Progenitor cell of endocrine pancreas (in vitro differentiated cells): ENCODE results near the gene HACD1. TPM values are rescaled to one million over a fixed set of nuclear protein-coding genes. Genes with fewer than 3 reads are reported as not detected.

Experiments used
- DNase-seq: peaks from one replicate; pipeline ENCODE4 v3.0.0; 2021; ENCODE audit warnings: low spot score; ENCODE audit not compliant: unreplicated experiment
- H3K27ac Mint-ChIP-seq: 2 replicates; pipeline ENCODE4 v1.8.0; 2021; ENCODE audit warnings: mild to moderate bottlenecking, moderate library complexity, mixed read lengths
- H3K27me3 Mint-ChIP-seq: 2 replicates; pipeline ENCODE4 v1.8.0; 2021; ENCODE audit warnings: mixed read lengths
- H3K36me3 Mint-ChIP-seq: 2 replicates; pipeline ENCODE4 v1.8.0; 2022; ENCODE audit warnings: mixed read lengths; ENCODE audit not compliant: insufficient read depth
- H3K4me1 Mint-ChIP-seq: 2 replicates; pipeline ENCODE4 v1.8.0; 2021; ENCODE audit warnings: low read depth, mixed read lengths
- H3K4me3 Mint-ChIP-seq: 2 replicates; pipeline ENCODE4 v1.8.0; 2021; ENCODE audit warnings: low read depth, mild to moderate bottlenecking, moderate library complexity, mixed read lengths
- H3K9me3 Mint-ChIP-seq: 2 replicates; pipeline ENCODE4 v1.8.0; 2021; ENCODE audit warnings: low read depth, mixed read lengths
- CTCF ChIP-seq: fragments of 200-600 bp; sonication (generic); IDR thresholded peaks from one replicate; pipeline ENCODE4 v1.5.0; 2021; ENCODE audit warnings: antibody characterized with exemption, mild to moderate bottlenecking; ENCODE audit not compliant: unreplicated experiment
- total RNA-seq: library from RNA; stranded (reverse); gene quantifications from 2 replicates; pipeline ENCODE4 v1.2.1, GENCODE V29; 2021

HACD1 gene
- total RNA-seq, 1 donor from 2014 or later, result 14.3 TPM

- TF ChIP-seq CTCF, result no peak
- H3K36me3 Mint-ChIP-seq, result peaks cover 1% of the 10 kb centered on the region
- peaks cover 5% of the 10 kb centered on the region for H3K4me1 Mint-ChIP-seq
- DNase-seq, result no peak
- no peaks in the 10 kb centered on the region for H3K27me3 Mint-ChIP-seq
- H3K4me3 Mint-ChIP-seq, result no peak overlapping the region
- H3K27ac Mint-ChIP-seq, result no peak overlapping the region
- H3K9me3 Mint-ChIP-seq, result no peaks in the 10 kb centered on the region
These were observed 10.1 kb downstream of the HACD1 start for GRCh38 chr10:17607060-17607459.

- Mint-ChIP-seq H3K27ac (no peak overlapping the region), H3K36me3 (peaks cover 1% of the 10 kb centered on the region), H3K27me3 (no peaks in the 10 kb centered on the region), H3K4me3 (no peak overlapping the region), H3K4me1 (peaks cover 5% of the 10 kb centered on the region), H3K9me3 (no peaks in the 10 kb centered on the region)
- no peak for TF ChIP-seq CTCF
- no peak for DNase-seq
These were observed 10.6 kb downstream of the HACD1 start for GRCh38 chr10:17606547-17607040.

- DNase-seq, result no peak
- no peak for TF ChIP-seq CTCF
- no peak overlapping the region for H3K4me3 Mint-ChIP-seq
- peaks cover 5% of the 10 kb centered on the region for H3K4me1 Mint-ChIP-seq
- H3K9me3 Mint-ChIP-seq, result no peaks in the 10 kb centered on the region
- H3K36me3 Mint-ChIP-seq, result peaks cover 1% of the 10 kb centered on the region
- no peak overlapping the region for H3K27ac Mint-ChIP-seq
- H3K27me3 Mint-ChIP-seq, result no peaks in the 10 kb centered on the region
These were observed 11.2 kb downstream of the HACD1 start for GRCh38 chr10:17605936-17606335.

GRCh38 chr10:17599089-17599488, 18.1 kb downstream of the HACD1 start:
- no peaks in the 10 kb centered on the region for H3K9me3 Mint-ChIP-seq
- H3K27ac Mint-ChIP-seq, result no peak overlapping the region
- DNase-seq, result no peak
- no peaks in the 10 kb centered on the region for H3K27me3 Mint-ChIP-seq
- peaks cover 2% of the 10 kb centered on the region for H3K36me3 Mint-ChIP-seq
- TF ChIP-seq CTCF, result peak; percentile 44
- no peak overlapping the region for H3K4me3 Mint-ChIP-seq
- peaks cover 5% of the 10 kb centered on the region for H3K4me1 Mint-ChIP-seq

- Mint-ChIP-seq H3K9me3 (no peaks in the 10 kb centered on the region), H3K4me1 (no peaks in the 10 kb centered on the region), H3K36me3 (peaks cover 2% of the 10 kb centered on the region), H3K27me3 (no peaks in the 10 kb centered on the region), H3K27ac (no peak overlapping the region), H3K4me3 (no peak overlapping the region)
- DNase-seq, result no peak
- no peak for TF ChIP-seq CTCF
These were observed 19.8 kb downstream of the HACD1 start for GRCh38 chr10:17597386-17597785.
